NCI-H2081 treated with DMSO at 0.1 percent for 48 hours (cell line): ENCODE measurements around the gene SLX4IP.

ENCODE experiments used
- DNase-seq: peaks from one replicate; lab custom pipeline; 2025; lab: John Stamatoyannopoulos, UW

The SLX4IP gene

DNA sequence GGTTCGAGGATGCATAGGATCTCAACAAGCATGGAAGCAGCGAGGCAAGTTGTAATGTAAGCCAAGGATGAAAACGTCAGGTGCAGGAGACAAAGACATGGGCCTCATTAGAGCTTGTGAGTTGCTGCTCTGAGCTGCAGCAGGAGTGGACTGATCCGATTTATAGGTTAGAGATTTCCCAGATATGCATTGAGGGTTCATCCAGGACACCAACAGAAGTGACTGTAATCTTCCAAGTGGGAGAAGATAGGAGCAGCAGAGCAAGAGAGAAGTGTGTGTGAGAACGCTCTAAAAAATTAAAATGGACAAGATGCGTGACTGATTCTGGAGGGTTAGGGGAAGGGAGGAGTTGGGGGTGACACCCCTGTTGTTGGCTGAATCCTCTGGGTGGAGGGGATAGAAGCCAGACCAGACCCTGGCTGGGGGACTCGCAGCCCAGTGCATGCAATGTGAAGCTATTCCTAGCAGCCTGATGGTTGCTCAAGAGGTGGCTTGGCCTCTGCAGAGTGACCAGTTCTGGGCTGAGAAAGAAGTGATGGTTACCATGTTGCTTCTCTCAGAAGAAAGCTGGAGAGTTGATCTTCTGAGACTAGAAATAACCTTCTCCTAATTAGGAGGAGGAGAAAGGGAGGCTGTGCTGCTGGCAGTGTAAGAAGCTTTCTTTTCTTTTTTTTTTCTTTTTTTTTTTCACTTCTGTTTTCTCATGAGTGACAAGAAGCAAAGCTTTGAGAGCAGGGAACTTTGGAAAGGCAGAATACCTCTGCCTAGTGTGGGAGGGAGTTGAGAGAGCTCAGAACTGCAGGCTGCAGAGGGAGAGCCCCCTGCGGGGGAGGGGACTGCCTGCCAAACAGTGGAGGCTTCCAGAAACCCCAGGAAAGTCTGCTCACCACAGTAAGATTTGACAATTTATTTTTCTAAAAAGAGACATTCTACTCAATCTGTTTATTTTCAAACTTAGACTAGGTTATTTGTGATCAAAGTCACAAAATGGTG is 116.9 kb downstream of the SLX4IP start:
- no peak for DNase-seq

DNA sequence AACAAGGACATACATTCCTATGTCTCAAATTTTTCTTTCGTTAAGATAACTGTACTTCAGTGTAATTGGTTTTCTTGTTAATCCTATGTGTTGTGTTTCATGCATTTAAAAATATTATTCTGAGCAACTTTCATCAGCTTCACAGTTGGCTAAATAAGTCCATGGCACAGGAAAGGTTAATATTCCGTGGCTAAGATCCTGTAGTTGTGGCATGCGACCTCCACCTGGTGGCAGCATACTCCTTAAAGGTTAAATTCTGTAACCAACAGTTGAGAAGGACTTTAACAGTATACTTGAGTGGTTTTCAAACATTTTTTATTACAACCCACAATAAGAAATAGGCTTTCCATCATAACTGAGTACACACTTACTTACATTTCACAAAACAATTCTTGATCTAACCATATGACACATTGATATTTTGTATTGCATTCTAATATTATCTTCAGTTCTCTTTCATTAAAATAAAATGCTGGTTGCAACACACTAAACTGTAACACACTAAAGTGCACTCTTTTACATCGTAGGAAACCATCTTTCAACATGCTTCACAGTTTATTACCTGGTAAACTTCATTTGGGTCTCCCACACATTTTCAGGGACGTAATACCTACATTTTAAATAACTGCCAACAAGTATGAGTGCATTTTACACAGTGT is 118.3 kb downstream of the SLX4IP start:
- no peak for DNase-seq

DNA sequence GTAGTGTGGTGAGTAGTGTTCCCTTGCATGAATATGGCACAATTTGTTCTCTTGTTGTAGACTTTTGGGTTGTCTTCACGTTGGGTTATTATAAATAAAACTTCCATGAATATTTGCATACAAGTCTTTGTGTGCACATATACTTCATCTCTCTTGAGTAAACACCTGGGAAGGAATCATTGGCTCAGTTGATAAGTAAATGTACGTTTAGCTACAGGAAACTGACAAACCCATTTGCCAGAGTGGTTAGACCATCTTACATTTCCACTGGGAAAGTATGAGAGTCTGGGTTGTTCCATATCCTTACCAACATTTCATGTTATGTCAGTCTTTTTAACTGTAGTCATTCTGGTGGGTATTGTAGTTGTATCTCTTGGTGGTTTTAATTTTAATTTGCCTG is 119.2 kb downstream of the SLX4IP start:
- DNase-seq = no peak

DNA sequence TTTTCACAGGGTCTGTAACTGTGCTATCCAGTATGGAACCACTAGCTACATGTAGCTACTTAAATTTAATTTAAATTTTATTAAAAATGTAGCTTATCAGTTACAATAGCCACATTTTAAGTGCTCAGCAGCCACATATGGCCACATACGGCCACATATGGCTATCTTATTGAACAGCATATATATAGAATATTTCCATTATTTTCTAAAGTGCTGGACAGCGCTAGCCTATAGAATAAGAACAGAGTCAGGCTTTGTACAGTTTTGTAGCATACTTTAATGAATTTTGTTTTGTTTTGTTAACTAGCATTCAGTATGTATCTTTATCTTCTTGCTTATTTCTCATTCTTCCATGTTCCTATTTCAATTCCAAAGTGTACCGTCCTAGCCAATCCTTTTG is 120.3 kb downstream of the SLX4IP start:
- DNase-seq = no peak

DNA sequence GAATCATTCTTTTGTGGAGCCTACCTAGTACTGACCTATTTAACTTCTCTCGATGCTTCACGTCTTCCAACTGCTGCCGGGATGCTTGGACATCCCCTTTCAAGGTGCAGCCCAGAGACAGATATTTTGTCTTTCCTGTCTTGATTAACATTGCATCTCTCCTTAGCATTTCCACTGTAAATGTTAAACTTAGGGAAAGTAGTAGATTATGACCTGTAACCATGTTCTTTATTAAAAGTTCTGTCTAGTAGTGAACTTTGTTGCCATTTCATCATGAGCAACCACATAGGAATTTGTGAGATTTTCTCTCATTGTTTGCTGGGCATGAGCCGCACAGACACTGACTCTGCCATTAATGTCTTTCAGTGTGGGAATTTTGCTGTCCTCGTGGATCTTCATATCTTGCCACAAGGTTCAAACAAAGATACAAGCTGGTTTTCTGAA is 120.8 kb downstream of the SLX4IP start:
- DNase-seq = no peak

DNA sequence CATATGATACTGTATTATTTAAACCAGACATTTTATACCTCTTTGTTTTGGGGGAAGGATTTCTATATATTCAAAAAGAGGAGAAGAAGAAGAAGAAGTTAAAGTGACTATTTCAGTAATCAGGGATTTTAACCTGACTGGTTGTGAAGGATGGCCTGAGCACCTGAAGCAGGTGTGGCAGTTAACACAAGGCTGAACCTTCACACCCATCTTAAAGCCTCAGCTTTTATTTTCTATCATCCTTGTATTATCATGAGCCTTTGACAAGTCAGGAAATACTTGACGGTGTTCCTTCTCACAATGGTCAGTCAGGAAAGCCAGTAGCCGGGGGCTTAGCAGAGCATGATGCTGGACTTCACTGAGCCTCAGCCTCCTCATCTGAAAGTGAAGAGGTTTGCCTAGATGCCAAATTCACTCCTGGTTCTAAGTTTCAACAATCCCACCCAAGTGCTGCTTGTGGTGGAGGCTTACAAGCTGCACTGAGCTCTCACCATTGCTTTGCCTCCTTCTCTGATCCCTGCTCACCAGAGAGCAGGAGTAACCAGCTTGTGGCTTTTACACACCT is 121.5 kb downstream of the SLX4IP start:
- no peak for DNase-seq

DNA sequence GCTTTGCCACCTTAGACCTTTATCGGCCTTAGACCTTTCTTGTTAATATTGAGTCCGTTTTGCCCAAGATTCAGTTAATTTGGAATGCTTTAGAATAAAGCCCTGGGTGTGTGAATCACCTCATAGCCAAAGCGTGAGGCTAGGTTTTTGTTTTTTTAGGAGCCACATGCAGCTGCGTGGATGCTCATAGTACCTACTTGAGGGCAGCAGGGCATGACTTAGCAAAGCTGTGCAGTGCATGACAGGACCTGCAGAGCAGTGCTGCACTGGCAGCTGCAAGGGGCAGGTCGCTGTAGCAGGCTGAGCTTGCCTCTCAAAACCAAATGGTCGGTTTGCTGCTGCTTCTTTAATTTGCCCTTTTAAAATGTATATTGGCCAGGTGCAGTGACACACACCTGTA is 122.6 kb downstream of the SLX4IP start:
- DNase-seq = no peak

DNA sequence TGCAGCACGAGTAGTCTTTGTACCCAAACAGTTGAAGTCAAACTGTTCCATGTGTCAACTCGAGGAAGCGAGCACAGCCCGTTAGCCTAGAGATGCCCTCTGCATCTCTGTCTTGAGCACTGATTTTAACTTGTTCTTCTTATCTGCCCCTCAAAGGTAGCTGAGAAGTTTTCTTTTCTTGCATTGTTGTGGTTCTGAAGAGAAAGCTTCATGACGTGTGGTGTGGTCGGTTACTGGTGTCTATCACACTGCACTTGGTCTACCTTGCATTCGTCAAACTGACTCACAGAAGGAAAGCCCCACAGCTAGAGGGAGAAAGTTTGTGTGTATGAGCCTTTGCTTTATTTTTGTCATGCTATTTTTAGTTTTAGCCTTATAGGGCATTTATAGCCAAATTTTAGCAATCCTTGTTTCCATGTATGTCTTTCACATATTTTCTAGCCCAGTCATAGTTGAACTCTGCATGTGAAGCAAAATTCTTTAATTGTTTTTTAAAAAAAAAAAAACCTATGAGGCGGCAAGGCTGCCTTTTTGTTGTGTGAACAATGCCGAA is 123.6 kb downstream of the SLX4IP start:
- DNase-seq = no peak

DNA sequence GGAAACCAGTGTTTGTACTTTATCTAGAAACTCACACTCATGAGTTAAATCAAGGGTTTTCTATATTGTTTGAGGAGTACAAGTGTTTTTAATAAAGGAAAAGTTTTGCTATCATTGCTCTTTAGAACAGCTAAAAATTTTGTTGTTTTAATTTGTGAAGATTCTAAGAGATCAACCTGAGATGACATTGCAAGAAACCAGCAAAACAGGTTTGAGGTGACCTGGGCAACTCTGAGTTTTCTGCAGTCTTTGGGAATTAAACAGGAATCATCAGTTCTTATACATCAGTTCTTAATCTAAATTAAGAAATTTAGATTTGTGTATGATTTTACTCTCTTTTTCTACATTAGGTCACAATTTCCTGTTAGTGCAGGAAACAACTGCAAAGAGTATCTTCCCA is 124.2 kb downstream of the SLX4IP start:
- DNase-seq = no peak

DNA sequence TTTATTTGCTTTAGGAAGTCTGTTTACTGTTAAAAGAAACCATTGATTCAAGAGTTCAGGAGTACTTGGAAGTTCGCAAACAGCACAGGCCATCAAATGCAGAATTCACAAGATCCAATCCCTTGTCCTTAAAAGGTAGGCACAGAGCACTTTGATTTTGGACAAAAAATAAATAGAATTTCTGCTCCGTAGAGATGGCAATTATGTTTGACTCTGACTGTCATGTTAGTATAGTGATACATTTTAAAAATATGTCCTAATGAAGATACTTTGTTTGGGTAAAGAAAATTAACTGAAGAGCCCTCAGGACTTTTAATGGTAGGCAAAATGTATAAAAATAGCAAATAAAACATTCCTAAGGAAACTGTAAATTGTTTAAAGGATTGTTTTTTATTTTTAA is 125.6 kb downstream of the SLX4IP start:
- no peak for DNase-seq

DNA sequence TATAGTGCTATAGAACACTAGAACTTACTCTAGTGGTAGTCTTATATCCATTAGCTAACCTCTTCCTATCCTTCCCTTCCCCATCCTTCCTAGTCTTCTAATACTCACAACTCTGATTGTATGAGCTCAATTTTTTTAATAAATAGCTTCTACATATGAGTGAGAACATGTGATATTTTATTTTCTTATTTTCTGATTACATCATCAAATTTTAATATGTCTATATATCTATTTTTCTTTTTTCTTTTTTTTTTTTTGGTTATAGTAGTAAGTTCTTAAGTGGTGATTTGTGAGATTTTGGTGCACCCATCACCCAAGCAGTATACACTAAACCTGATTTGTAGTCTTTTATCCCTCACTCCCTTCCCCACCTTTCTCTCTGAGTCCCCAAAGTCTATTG is 126.2 kb downstream of the SLX4IP start:
- DNase-seq = no peak

DNA sequence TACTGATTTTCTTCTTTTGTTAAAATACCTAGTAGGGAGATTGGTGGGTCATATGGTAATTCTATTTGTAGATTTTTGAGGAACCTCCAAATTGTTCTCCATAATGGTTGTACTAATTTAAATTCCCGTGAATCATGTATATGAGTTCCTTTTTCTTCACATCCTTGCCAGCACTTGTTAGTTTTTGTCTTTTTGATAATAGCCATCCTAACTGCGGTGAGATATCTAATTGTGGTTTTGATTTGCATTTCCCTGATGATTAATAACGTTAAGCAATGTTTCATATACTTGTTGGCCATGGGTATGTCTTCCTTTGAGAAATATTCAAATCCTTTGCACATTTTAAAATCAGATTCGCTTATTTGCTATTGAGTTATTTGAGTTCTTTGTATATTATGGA is 127.8 kb downstream of the SLX4IP start:
- no peak for DNase-seq

DNA sequence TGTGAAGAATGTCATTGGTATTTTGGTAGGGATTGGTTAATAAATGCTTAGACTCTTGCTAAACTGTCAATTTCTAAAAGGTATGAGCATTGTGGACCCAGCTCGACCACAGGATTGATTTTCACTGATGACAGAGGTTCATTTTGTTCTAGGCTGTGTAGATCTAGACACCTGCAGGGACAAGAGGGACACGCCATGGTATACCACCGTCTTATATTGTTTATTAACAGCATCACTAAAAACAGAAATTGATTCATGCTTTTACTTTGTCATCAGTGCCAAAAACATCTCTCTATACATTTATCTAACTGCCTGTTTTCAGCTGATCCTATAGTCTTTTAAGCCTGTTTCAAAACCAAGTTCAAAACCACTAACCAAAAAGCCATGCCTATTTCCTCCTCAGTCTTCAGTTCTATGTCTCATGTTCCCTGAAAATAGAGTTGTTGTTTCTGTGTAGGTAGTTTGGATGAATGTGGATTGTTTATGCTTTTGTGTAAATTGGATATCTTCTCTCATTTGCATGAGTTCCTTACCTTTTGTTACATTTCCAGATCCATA is 128.9 kb downstream of the SLX4IP start:
- DNase-seq = no peak

DNA sequence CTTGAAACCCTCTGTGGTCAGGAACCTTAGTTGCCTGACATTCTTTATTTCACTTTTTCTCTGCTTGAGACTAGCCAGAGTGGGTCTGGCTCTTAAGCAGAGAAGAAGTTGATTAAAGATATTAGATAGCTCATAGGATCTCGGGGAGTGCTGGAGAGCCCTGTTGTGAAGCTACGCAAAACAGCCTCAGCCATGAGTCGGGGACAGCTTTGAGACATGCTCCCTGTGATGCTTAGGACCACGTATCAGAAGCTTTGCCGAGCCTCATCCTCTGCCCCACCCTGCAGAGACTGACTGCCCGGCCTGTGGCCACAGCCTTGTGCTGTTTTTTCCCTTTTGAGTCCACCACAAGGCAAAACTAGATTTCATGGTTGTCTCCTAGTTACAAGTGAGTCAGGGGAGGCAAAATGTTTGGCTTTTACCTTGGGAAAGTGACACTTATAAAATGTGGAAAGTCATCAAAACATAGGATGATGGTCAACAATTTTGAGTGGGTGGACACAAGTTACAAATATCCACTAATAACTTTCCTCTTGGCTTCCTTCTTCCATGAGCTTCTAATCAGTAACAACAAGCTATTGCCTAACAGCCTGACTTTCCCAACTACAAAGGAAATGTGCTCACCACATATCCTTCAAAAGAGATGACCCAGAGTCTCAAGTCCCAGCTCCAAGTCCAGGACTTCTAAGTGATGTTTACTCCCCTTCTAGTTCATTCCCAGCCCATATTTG is 130.3 kb downstream of the SLX4IP start:
- no peak for DNase-seq

DNA sequence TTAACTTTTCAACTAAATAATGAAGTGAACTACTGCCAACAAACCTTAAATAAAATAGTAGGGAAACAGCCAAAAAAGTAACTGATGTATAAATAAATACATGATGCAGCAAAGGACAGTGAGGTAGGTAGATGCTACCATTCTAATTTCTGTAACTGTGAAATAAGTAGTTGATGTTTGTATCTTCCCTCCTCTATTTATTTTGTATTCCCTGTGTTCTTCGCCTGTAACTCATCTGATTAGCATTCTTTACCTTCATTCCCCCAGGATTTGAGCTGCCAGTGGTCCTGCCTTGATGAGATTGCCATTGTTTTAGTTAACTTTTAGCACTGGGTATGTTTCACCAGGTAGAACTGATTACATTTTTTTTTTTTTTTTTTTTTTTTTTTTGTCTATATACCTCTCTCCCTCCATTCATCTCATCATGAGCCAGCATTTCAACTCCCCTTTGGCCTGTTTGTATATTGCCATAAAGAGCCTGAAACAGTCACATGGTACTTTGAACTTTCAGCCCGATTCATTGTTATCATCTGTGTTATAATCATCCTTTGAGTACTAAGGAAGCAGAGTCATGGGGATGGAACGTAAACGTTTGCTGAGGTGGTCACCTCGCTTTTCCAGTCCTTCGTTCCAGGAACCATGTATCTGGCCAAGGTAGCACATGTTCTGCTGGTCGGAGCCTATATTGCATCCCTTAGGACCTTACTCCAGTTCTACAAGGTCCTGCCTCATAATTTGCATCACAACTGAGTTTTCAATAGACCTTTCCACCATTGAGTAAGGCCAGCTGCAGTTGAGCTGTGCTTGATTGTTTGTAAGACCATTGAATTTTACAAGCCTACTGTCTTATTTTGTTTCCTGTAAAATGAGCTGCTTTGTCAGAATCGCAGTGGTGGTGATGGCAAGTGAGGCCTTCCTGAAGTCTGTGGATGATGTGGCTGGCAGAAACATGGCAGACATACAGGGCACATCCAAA is 131.1 kb downstream of the SLX4IP start:
- DNase-seq = no peak

DNA sequence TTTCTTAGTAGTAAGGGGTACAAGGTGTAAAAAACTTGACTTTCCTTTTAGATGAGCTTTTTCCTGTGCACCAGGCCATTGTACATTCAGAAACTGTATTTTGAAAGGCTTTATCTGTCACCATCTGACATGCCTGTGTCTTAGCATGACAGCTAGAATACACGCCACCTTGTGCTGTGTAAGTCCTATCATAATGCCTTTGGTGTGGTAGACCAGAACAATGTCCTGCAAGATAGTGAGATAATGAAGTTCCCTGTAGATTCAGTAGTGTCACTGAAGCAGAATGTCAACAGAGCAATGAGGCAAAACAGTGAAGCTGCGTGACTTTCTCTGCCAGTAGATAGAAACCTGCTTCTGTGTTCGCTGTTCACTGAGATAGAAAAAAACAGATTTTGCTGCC is 132.9 kb downstream of the SLX4IP start:
- no peak for DNase-seq

DNA sequence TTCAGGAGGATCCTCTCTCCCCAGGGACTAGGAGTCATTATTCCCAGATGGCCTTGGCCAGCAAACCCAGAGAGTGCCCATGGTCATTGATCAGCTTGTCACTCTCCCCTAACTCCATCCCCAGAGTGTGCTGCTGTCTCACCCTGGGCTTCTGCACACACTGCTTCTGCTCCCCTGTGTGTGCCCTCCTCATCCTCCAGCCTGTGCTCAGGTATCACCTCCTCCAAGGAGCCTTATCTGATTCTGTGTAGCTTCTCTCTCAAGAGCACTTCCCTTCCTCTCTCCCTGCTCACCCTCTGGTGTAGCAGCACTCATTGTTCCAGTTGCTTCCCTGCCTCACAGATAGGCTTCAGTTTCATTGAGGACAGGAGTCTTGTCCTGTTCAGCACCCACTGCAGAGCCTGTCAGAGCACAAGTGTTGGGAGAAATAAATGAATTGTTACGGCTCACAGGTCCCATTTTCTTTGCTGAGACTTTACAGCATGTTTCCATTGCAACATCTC is 136.3 kb downstream of the SLX4IP start:
- no peak for DNase-seq

DNA sequence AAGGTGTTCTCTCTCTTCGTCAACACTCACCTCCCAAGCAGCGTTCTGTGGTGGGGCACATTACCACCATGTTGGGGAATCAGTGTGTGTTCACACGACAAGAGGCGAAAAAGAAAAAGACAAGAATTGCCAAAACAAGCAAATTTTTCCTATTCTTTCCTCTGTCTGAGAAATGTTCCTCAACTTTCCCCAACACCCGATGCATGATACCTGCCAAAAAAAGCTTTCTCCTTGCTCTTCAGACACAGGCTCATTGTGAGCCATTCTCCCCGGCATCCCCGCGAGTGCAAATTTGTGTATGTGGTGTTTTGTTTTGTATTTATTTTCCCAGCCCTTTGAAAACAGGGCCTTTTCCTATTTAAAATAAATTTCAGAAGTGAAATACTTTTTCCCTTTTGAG is 137.7 kb downstream of the SLX4IP start:
- no peak for DNase-seq

DNA sequence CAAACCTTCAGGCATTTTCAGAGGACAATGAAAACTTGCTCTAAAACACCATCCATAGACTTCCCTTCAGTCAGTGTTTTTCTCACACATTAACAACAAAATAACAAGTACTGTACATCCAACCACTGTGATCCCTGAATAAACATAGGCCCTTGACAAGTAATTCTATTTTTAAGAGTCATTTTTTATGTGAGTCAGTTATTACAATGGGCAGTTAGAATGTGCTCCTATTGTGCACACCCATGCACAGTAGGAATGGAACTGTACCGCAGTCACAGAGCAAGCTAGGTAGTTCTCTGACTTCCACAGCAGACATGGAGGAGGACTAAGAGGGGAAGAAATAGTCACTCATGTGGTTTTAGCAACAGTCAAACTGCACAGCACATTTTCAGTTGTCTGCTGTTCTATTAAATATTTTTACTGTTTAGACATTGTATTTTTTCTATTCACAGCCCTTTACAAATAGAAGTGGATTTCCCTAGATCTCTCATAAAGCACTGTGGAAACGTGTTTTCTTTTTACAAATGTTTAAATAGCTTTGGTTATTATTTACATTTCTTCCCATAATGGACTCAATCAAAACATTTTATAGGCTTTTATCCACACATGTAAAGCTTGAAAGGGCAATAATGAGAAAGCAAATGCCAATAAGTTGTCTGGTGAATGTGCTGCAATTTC is 138.3 kb downstream of the SLX4IP start:
- no peak for DNase-seq

DNA sequence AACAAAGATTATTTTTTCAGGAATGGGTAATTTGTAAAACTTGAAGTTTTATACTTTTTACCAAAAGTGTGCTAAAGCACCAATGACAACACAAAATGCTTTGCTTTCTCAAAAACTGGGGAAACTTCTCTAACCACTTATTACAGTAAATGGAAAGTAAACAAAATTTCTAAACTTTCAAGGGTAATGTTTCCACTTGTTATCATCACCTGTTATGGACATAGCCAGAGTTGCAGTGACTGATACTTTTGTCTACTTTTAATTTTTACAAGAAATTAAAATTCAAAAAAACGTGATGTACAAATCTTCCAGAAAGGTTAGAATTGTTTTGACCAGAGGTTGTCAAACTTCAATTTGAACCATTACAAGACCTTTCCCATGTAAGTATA is 138.8 kb downstream of the SLX4IP start:
- DNase-seq = no peak
